ENCODE measurements around the gene DUSP14.

Gene DUSP14

DNA sequence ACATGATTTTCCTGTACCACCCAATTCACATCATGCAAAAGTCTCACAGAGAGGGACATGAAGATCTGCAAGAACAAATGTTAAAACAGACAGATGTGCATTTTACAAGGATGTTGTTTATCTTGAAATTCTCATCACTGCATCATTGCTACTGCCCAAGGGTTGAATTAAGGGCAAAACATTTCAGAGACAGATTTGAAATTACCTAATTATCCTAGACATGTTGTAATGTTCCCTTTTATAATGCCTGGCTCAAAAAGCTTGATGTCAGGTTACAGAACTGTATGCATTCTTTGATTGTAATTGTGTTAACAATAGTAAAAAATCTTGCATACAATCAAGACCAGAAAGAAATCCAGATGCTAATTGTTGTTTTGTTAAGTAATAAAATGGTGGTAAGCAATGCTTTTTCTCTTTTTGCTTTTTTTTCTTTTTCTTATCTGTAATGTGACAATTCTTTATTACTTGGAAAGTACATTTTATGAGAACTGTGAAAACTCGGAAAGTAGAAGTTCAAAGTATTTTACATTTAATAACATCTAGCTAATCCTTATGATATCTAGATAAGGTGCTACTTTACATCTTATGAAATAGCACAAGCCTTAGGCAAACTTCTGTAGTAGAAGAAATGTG lies 3.6 kb upstream of the DUSP14 start:
- H3K27me3 ChIP-seq (ENCODE audit: control insufficient read depth in 1 of 2, insufficient read depth in 2 of 2, low read length in 2 of 2) = no peaks in the 10 kb centered on the region
- no peak overlapping the region for H3K4me3 ChIP-seq (ENCODE audit: low read length in 2 of 2)
- H3K4me1 ChIP-seq (ENCODE audit: control insufficient read depth, insufficient read depth, low read length) = peaks cover 19% of the 10 kb centered on the region
- H3K9me3 ChIP-seq (ENCODE audit: control insufficient read depth in 2 of 2, low read length in 2 of 2) = no peaks in the 10 kb centered on the region
- H3K36me3 ChIP-seq (ENCODE audit: control insufficient read depth in 2 of 2, insufficient read depth in 2 of 2, low read length in 2 of 2) = no peaks in the 10 kb centered on the region
- no peak overlapping the region for H3K27ac ChIP-seq (ENCODE audit: low read length)
- H3K9ac ChIP-seq (ENCODE audit: low read length in 2 of 2) = no peak overlapping the region

DNA sequence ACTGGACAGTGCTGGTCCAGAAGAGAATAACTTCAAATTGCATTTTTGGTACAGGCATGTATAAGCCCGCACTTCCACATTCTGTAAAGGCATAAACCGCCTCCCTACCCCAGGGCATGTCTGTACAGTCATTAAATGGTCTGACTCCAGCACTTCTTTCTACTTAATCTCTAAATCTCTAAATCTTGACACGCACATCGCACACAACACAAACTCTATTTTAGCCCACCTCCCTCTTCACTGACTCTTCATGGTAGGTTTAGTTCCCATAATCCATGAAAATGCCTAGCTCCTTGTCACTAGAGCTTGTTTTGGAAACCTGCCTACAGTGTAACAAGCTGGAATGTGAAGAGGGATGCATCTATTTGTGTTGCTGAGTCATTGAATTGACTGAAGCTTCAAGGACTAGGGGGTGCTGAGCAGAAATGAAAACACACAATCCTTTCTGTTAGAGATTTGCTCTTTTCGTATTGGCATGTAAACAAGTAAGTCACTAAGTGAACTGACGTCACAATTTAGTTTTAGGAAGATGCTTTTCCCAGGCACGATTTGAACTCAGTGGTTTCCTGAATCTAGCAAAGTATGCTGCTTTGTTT lies 1.6 kb upstream of the DUSP14 start:
- H3K9ac ChIP-seq (ENCODE audit: low read length in 2 of 2) = peak overlapping the region in 1 of 2 donors; percentile 72
- no peaks in the 10 kb centered on the region for H3K9me3 ChIP-seq (ENCODE audit: control insufficient read depth in 2 of 2, low read length in 2 of 2)
- no peaks in the 10 kb centered on the region for H3K36me3 ChIP-seq (ENCODE audit: control insufficient read depth in 2 of 2, insufficient read depth in 2 of 2, low read length in 2 of 2)
- H3K4me1 ChIP-seq (ENCODE audit: control insufficient read depth, insufficient read depth, low read length) = peaks cover 24% of the 10 kb centered on the region
- no peak overlapping the region for H3K27ac ChIP-seq (ENCODE audit: low read length)
- peak overlapping the region; percentile 85 to 96 for H3K4me3 ChIP-seq (ENCODE audit: low read length in 2 of 2)
- no peaks in the 10 kb centered on the region for H3K27me3 ChIP-seq (ENCODE audit: control insufficient read depth in 1 of 2, insufficient read depth in 2 of 2, low read length in 2 of 2)

- Histone ChIP-seq H3K27me3 (ENCODE audit: control insufficient read depth in 1 of 2, insufficient read depth in 2 of 2, low read length in 2 of 2) (no peaks in the 10 kb centered on the region), H3K9me3 (ENCODE audit: control insufficient read depth in 2 of 2, low read length in 2 of 2) (no peaks in the 10 kb centered on the region), H3K27ac (ENCODE audit: low read length) (peak overlapping the region; percentile 53), H3K36me3 (ENCODE audit: control insufficient read depth in 2 of 2, insufficient read depth in 2 of 2, low read length in 2 of 2) (no peaks in the 10 kb centered on the region), H3K4me3 (ENCODE audit: low read length in 2 of 2) (peak overlapping the region; percentile 85 to 96), H3K4me1 (ENCODE audit: control insufficient read depth, insufficient read depth, low read length) (peaks cover 21% of the 10 kb centered on the region), H3K9ac (ENCODE audit: low read length in 2 of 2) (peak overlapping the region; percentile 72 to 73)
Measured at GRCh38 chr17:37488607-37489196, 989 bp upstream of the DUSP14 start.

GRCh38 chr17:37490022-37490587 lies 414 bp downstream of the DUSP14 start:
- H3K4me1 ChIP-seq (ENCODE audit: control insufficient read depth, insufficient read depth, low read length) = peaks cover 21% of the 10 kb centered on the region
- H3K9ac ChIP-seq (ENCODE audit: low read length in 2 of 2) = peak overlapping the region; percentile 60 to 77
- peak overlapping the region; percentile 81 to 97 for H3K4me3 ChIP-seq (ENCODE audit: low read length in 2 of 2)
- no peaks in the 10 kb centered on the region for H3K9me3 ChIP-seq (ENCODE audit: control insufficient read depth in 2 of 2, low read length in 2 of 2)
- H3K27ac ChIP-seq (ENCODE audit: low read length) = peak overlapping the region; percentile 76
- H3K27me3 ChIP-seq (ENCODE audit: control insufficient read depth in 1 of 2, insufficient read depth in 2 of 2, low read length in 2 of 2) = no peaks in the 10 kb centered on the region
- no peaks in the 10 kb centered on the region for H3K36me3 ChIP-seq (ENCODE audit: control insufficient read depth in 2 of 2, insufficient read depth in 2 of 2, low read length in 2 of 2)

- H3K36me3 ChIP-seq (ENCODE audit: control insufficient read depth in 2 of 2, insufficient read depth in 2 of 2, low read length in 2 of 2) = no peaks in the 10 kb centered on the region
- H3K4me1 ChIP-seq (ENCODE audit: control insufficient read depth, insufficient read depth, low read length) = peaks cover 21% of the 10 kb centered on the region
- peak overlapping the region; percentile 81 to 97 for H3K4me3 ChIP-seq (ENCODE audit: low read length in 2 of 2)
- peak overlapping the region; percentile 60 to 77 for H3K9ac ChIP-seq (ENCODE audit: low read length in 2 of 2)
- peak overlapping the region; percentile 76 for H3K27ac ChIP-seq (ENCODE audit: low read length)
- no peaks in the 10 kb centered on the region for H3K27me3 ChIP-seq (ENCODE audit: control insufficient read depth in 1 of 2, insufficient read depth in 2 of 2, low read length in 2 of 2)
- H3K9me3 ChIP-seq (ENCODE audit: control insufficient read depth in 2 of 2, low read length in 2 of 2) = no peaks in the 10 kb centered on the region
Measured at GRCh38 chr17:37490638-37491614, 1.2 kb downstream of the DUSP14 start.

- H3K27me3 ChIP-seq (ENCODE audit: control insufficient read depth in 1 of 2, insufficient read depth in 2 of 2, low read length in 2 of 2) = no peaks in the 10 kb centered on the region
- H3K4me1 ChIP-seq (ENCODE audit: control insufficient read depth, insufficient read depth, low read length) = peaks cover 21% of the 10 kb centered on the region
- H3K9ac ChIP-seq (ENCODE audit: low read length in 2 of 2) = peak overlapping the region; percentile 7 to 54
- peak overlapping the region; percentile 76 for H3K27ac ChIP-seq (ENCODE audit: low read length)
- H3K4me3 ChIP-seq (ENCODE audit: low read length in 2 of 2) = peak overlapping the region; percentile 81 to 97
- H3K9me3 ChIP-seq (ENCODE audit: control insufficient read depth in 2 of 2, low read length in 2 of 2) = no peaks in the 10 kb centered on the region
- no peaks in the 10 kb centered on the region for H3K36me3 ChIP-seq (ENCODE audit: control insufficient read depth in 2 of 2, insufficient read depth in 2 of 2, low read length in 2 of 2)
Measured at GRCh38 chr17:37492167-37492566, 2.5 kb downstream of the DUSP14 start.

- no peak overlapping the region for H3K9ac ChIP-seq (ENCODE audit: low read length in 2 of 2)
- H3K4me1 ChIP-seq (ENCODE audit: control insufficient read depth, insufficient read depth, low read length) = peaks cover 21% of the 10 kb centered on the region
- no peaks in the 10 kb centered on the region for H3K27me3 ChIP-seq (ENCODE audit: control insufficient read depth in 1 of 2, insufficient read depth in 2 of 2, low read length in 2 of 2)
- no peak overlapping the region for H3K4me3 ChIP-seq (ENCODE audit: low read length in 2 of 2)
- peak overlapping the region; percentile 76 for H3K27ac ChIP-seq (ENCODE audit: low read length)
- H3K9me3 ChIP-seq (ENCODE audit: control insufficient read depth in 2 of 2, low read length in 2 of 2) = no peaks in the 10 kb centered on the region
- H3K36me3 ChIP-seq (ENCODE audit: control insufficient read depth in 2 of 2, insufficient read depth in 2 of 2, low read length in 2 of 2) = no peaks in the 10 kb centered on the region
Measured at GRCh38 chr17:37493249-37494027, 3.7 kb downstream of the DUSP14 start.

DNA sequence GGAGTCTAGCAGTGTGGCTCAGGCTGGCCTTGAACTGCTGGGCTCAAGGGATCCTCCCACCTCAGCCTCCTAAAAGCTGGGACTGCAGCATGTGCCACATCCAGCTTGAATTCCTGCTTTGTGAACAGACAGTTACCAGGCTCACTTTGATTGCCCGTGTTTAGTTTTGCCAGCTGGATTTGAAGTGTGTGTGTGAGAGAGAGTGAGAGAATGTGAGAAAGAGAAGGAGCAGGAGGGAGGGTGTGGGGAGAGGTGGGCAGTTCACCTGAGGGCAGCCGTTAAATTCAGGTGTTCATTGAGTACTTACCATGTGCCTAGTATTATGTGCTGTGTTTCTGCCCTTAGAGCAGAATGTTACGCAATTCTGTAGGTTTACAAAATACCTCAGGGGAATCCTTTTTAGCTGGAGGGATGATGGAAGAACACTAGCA lies 4.7 kb downstream of the DUSP14 start:
- no peaks in the 10 kb centered on the region for H3K9me3 ChIP-seq (ENCODE audit: control insufficient read depth in 2 of 2, low read length in 2 of 2)
- H3K9ac ChIP-seq (ENCODE audit: low read length in 2 of 2) = no peak overlapping the region
- H3K36me3 ChIP-seq (ENCODE audit: control insufficient read depth in 2 of 2, insufficient read depth in 2 of 2, low read length in 2 of 2) = no peaks in the 10 kb centered on the region
- H3K4me1 ChIP-seq (ENCODE audit: control insufficient read depth, insufficient read depth, low read length) = peaks cover 16% of the 10 kb centered on the region
- no peak overlapping the region for H3K27ac ChIP-seq (ENCODE audit: low read length)
- H3K27me3 ChIP-seq (ENCODE audit: control insufficient read depth in 1 of 2, insufficient read depth in 2 of 2, low read length in 2 of 2) = no peaks in the 10 kb centered on the region
- peak overlapping the region in 1 of 2 donors; percentile 40 for H3K4me3 ChIP-seq (ENCODE audit: low read length in 2 of 2)

GRCh38 chr17:37494971-37495370 lies 5.3 kb downstream of the DUSP14 start:
- Histone ChIP-seq H3K27me3 (ENCODE audit: control insufficient read depth in 1 of 2, insufficient read depth in 2 of 2, low read length in 2 of 2) (no peaks in the 10 kb centered on the region), H3K9me3 (ENCODE audit: control insufficient read depth in 2 of 2, low read length in 2 of 2) (no peaks in the 10 kb centered on the region), H3K4me3 (ENCODE audit: low read length in 2 of 2) (no peak overlapping the region), H3K9ac (ENCODE audit: low read length in 2 of 2) (no peak overlapping the region), H3K4me1 (ENCODE audit: control insufficient read depth, insufficient read depth, low read length) (peaks cover 16% of the 10 kb centered on the region), H3K36me3 (ENCODE audit: control insufficient read depth in 2 of 2, insufficient read depth in 2 of 2, low read length in 2 of 2) (no peaks in the 10 kb centered on the region), H3K27ac (ENCODE audit: low read length) (no peak overlapping the region)

Measured in stomach smooth muscle (tissue), 2 donors.